ENCODE data around the gene ICAM2. TPM values are rescaled to one million over a fixed set of nuclear protein-coding genes. Genes with fewer than 3 reads are reported as not detected.
"Not testable (repeated sequence)": the region's sequence is repeated elsewhere in the genome, so short reads cannot be mapped to it uniquely, and the experiment has no call there.

Gene ICAM2
- total RNA-seq, 4 donors from 2014 or later, result 20.3 to 41.8 (median 30.6) TPM

- Histone ChIP-seq H3K27me3 (no peaks in the 10 kb centered on the region), H3K4me3 (replicated peaks in 1 of 3) (no peak overlapping the region), H3K36me3 (no peaks in the 10 kb centered on the region), H3K27ac (peak overlapping the region in 2 of 3 donors; percentile 31 to 47), H3K9me3 (no peaks in the 10 kb centered on the region), H3K4me1 (peaks cover 0 to 4% of the 10 kb centered on the region in 2 donors)
- 89 to 91% methylated on average over 6 of the region's 6 CpGs for WGBS, 2 donors
- TF ChIP-seq POLR2A (IDR thresholded peaks at IDR 0.05), result no peak
- no peak for TF ChIP-seq CTCF (IDR thresholded peaks at IDR 0.05)
- DNase-seq, result no peak
- intact Hi-C loops (cut with DNase I), result no loop called here
Observed at GRCh38 chr17:64015447-64015846, 5.0 kb downstream of the ICAM2 start.

- intact Hi-C loops (cut with DNase I), result no loop called here
- Histone ChIP-seq H3K27ac (no peak overlapping the region), H3K36me3 (no peaks in the 10 kb centered on the region), H3K27me3 (no peaks in the 10 kb centered on the region), H3K9me3 (no peaks in the 10 kb centered on the region), H3K4me3 (replicated peaks in 1 of 3) (no peak overlapping the region), H3K4me1 (peaks cover 17 to 41% of the 10 kb centered on the region in 2 donors)
- TF ChIP-seq CTCF (IDR thresholded peaks at IDR 0.05), result no peak
- no peak for TF ChIP-seq POLR2A (IDR thresholded peaks at IDR 0.05)
- WGBS, 2 donors, result 65 to 73% methylated on average over 8 of the region's 8 CpGs
- DNase-seq, result no peak
Observed at GRCh38 chr17:64009571-64010402, 10.6 kb downstream of the ICAM2 start.

GRCh38 chr17:64008830-64009229 is 11.6 kb downstream of the ICAM2 start:
- Histone ChIP-seq H3K9me3 (no peaks in the 10 kb centered on the region), H3K4me3 (replicated peaks in 1 of 3) (no peak overlapping the region), H3K4me1 (peaks cover 17 to 43% of the 10 kb centered on the region in 2 donors), H3K27ac (no peak overlapping the region), H3K27me3 (no peaks in the 10 kb centered on the region), H3K36me3 (no peaks in the 10 kb centered on the region)
- no peak for TF ChIP-seq POLR2A (IDR thresholded peaks at IDR 0.05)
- TF ChIP-seq CTCF (IDR thresholded peaks at IDR 0.05), result no peak
- intact Hi-C loops (cut with DNase I), result no loop called here
- WGBS, 2 donors, result 65 to 70% methylated on average over 4 of the region's 4 CpGs
- DNase-seq, result no peak

- 83 to 87% methylated on average over 5 of the region's 5 CpGs for WGBS, 2 donors
- TF ChIP-seq CTCF (IDR thresholded peaks at IDR 0.05) (no peak), POLR2A (IDR thresholded peaks at IDR 0.05) (no peak)
- intact Hi-C loops (cut with DNase I), result no loop called here
- DNase-seq, result no peak
- Histone ChIP-seq H3K9me3 (no peaks in the 10 kb centered on the region), H3K36me3 (no peaks in the 10 kb centered on the region), H3K4me1 (peaks cover 17 to 43% of the 10 kb centered on the region in 2 donors), H3K4me3 (replicated peaks in 1 of 3) (no peak overlapping the region), H3K27me3 (no peaks in the 10 kb centered on the region), H3K27ac (peak overlapping the region in 1 of 3 donors; percentile 10)
Observed at GRCh38 chr17:64008346-64008745, 12.1 kb downstream of the ICAM2 start.

GRCh38 chr17:64007838-64008282 is 12.6 kb downstream of the ICAM2 start:
- H3K36me3 ChIP-seq, result no peaks in the 10 kb centered on the region
- H3K27ac ChIP-seq, result peak overlapping the region in 1 of 3 donors; percentile 10
- H3K27me3 ChIP-seq, result no peaks in the 10 kb centered on the region
- intact Hi-C loops (cut with DNase I), result no loop called here
- H3K9me3 ChIP-seq, result no peaks in the 10 kb centered on the region
- H3K4me3 ChIP-seq (replicated peaks in 1 of 3), result no peak overlapping the region
- peaks cover 17 to 43% of the 10 kb centered on the region in 2 donors for H3K4me1 ChIP-seq
- 78 to 79% methylated on average over 5 of the region's 5 CpGs for WGBS, 2 donors
- TF ChIP-seq POLR2A (IDR thresholded peaks at IDR 0.05) (no peak), CTCF (IDR thresholded peaks at IDR 0.05) (no peak)
- no peak for DNase-seq

GRCh38 chr17:64007089-64007837 is 13.2 kb downstream of the ICAM2 start:
- H3K36me3 ChIP-seq; H3K9me3 ChIP-seq; H3K27me3 ChIP-seq; H3K4me3 ChIP-seq (replicated peaks in 1 of 3); DNase-seq; intact Hi-C loops (cut with DNase I): not testable (repeated sequence)
- WGBS, 2 donors, result 93 to 95% methylated on average over 5 of the region's 5 CpGs
- Histone ChIP-seq H3K4me1 (peaks cover 17 to 45% of the 10 kb centered on the region in 2 donors), H3K27ac (peak overlapping the region in 1 of 3 donors; percentile 10)

All from thyroid gland (tissue), 4 donors.